Adrenal gland (tissue), 5 donors: ENCODE data around the gene MEIS1.

Experiments
- POLR2A ChIP-seq, 2 donors: fragments of 450-650 bp; IDR thresholded peaks; one replicate each; pipeline ENCODE4 v1.6.1; 2017; ENCODE audit warnings: antibody characterized with exemption in 2 of 2, mild to moderate bottlenecking in 2 of 2, moderate library complexity in 1 of 2
- TF ChIP-seq, protein P1 (sequence below), 6 experiments: fragments of 450-650 bp in 4 of 6; fragments of 200-600 bp in 2 of 6; sonication (generic) in 1 of 6; IDR thresholded peaks; 1 replicate in 5 of 6; 2 replicates in 1 of 6; pipeline versions ENCODE4 v1.5.1 to v1.8.0; 2016 to 2021; ENCODE audit warnings: antibody characterized with exemption in 6 of 6, mild to moderate bottlenecking in 2 of 6, moderate library complexity in 1 of 6
- donor health status: DM: no; HTN: no; CAD: no.

DNA sequence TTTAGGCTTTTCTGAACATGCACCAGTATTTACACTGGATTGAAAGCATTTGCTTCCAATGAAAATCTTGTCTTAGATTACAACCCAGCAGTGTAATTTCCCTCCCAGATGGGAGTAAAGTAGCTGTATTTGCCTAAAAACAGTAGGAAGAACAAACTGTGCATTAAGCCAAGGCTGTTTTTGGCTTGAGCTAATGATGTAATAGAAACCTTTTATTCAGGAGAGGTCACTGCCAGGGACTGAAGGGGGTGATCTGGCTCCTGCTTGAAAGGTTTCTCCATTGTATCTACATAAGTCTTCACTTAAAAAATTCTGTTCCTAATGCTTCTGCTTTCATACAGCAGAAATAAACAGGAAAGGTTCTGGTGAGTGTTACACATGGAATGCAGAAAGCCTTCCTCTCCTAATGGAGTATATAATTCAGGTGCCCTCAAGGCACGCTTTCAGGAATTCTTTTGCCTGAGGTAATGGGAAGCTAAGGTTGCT lies 74.4 kb downstream of the MEIS1 start:
- TF ChIP-seq, protein P1, sequence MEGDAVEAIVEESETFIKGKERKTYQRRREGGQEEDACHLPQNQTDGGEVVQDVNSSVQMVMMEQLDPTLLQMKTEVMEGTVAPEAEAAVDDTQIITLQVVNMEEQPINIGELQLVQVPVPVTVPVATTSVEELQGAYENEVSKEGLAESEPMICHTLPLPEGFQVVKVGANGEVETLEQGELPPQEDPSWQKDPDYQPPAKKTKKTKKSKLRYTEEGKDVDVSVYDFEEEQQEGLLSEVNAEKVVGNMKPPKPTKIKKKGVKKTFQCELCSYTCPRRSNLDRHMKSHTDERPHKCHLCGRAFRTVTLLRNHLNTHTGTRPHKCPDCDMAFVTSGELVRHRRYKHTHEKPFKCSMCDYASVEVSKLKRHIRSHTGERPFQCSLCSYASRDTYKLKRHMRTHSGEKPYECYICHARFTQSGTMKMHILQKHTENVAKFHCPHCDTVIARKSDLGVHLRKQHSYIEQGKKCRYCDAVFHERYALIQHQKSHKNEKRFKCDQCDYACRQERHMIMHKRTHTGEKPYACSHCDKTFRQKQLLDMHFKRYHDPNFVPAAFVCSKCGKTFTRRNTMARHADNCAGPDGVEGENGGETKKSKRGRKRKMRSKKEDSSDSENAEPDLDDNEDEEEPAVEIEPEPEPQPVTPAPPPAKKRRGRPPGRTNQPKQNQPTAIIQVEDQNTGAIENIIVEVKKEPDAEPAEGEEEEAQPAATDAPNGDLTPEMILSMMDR (IDR thresholded peaks at IDR 0.05), result no peak
- no peak for TF ChIP-seq POLR2A (IDR thresholded peaks at IDR 0.05)
